HK-2 (cell line): ENCODE data around the gene PRELID1.
"Not testable (repeated sequence)": the region's sequence is repeated elsewhere in the genome, so short reads cannot be mapped to it uniquely, and the experiment has no call there.

Experiments
- DNase-seq: peaks from one replicate; pipeline ENCODE4 v3.0.0-alpha.2; 2018; ENCODE audit not compliant: unreplicated experiment

The PRELID1 gene

DNA sequence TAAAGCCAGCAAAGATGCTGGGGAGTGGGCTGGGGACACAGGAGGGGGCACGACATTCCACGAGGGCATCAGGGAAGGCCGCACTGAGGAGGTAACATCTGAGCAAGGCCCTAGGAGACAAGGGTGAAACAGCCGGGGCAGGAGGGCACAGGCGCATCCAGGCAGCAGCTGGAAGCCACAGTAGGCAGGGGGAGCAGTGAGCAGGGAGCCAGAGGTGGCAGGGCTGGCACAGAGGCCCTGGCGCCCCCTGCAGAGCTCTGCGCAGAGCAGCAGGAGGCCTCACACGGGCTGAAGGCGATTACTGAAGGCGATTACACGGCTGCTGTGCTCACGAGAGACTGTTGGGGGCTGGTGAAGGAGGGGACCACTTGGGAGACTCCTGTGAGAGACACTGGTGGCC, 32.5 kb downstream of the PRELID1 start:
- DNase-seq: peak; percentile 40

- DNase-seq: no peak
Observed at GRCh38 chr5:177336603-177337494, 33.2 kb downstream of the PRELID1 start.

GRCh38 chr5:177338251-177339106, 34.9 kb downstream of the PRELID1 start:
- no peak for DNase-seq

- no peak for DNase-seq
Observed at GRCh38 chr5:177339107-177339638, 35.6 kb downstream of the PRELID1 start.

DNA sequence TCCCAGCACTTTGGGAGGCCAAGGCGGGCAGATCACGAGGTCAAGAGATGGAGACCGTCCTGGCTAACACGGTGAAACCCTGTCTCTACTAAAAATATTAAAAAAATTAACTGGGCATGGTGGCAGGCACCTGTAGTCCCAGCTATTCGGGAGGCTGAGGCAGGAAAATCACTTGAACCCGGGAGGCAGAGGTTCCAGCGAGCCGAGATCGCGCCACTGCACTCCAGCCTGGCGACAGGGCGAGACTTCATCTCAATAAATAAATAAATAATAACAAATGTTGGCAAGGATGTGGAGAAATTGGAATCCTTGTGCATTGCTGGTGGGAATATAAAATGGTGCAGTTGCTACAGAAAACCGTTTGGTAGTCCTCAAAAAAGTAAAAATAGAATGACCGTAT, 39.4 kb downstream of the PRELID1 start:
- not testable (repeated sequence) for DNase-seq

DNA sequence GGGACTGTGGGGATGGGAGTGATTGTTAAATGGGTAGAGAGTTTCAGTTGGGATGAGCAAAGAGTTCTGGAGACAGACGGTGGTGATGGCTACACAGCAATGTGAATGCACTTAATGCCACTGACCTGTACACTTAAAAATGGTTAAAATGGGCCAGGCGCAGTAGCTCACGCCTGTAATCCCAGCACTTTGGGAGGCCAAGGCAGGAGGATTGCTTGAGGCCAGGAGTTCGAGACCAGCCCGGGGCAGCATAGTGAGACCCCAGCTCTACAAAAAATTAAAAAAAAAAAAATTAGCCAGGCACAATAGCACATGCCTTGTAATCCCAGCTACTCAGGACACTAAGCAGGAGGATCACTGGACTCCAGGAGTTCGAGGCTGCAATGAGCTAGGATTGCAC, 40.2 kb downstream of the PRELID1 start:
- DNase-seq: no peak

- DNase-seq: no peak
Observed at GRCh38 chr5:177344891-177345290, 41.3 kb downstream of the PRELID1 start.

- no peak for DNase-seq
Observed at GRCh38 chr5:177346820-177347219, 43.2 kb downstream of the PRELID1 start.

- DNase-seq: no peak
Observed at GRCh38 chr5:177347699-177348098, 44.1 kb downstream of the PRELID1 start.

DNA sequence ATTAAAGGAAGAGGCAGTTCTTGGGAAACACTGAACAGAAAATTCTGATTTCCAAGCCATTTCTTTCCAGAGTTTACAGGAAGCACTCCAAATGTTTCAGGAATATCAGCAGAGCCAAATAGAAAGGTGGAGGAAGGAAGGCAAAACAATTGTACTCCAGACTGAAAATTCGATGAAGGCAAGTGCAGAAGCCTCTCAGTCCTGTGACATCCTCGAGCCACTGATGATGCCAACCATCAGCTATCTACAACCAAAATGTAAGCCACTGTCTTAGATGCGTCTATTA, 45.7 kb downstream of the PRELID1 start:
- DNase-seq: no peak

DNA sequence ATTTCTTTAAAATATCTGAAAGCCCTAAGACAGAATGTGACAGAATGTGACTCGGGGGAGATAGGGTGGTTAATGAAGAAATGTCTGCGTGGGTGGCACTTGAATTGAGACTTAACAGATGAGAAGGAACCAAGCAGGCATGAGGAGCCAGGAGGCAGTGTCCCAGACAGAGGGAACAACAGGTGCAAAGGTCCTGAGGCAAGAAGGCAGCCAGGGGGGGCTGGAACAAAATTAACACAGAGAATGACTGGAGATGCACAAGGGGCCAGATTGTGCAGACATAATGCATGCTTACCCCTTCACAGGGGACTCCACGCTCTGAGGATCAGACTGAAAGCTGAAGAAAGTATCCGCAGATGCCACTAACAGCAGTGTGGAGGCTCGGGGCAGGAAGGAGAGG, 46.2 kb downstream of the PRELID1 start:
- no peak for DNase-seq

DNA sequence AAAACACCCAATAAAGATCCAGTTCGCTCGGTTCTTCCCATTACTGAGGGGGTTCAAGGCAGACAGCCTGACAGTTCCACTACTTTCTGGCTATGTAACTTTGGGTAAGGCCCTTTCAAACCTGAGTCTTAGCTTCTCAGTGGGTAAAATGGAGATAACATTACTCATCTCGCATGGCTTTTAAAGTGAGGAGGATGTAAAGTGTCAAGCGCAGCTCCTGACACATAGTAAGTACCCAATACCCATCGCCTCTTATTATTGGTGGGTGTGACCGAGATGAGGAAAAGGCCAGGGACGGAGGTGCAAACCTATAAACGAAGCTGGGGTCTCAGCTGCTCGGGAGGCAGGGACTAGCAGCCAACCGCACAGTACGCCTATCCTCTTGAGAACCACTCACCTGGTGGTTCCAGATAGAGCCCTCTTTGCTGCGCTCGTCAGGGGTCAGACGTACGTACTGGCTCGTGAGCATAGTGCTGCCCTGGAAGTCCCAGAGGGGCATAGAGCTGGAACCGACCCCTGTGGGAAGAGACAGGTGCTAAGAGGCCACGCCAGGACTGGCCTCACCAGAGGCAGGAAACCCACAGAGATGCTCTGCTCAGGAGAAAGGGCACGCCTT, 47.3 kb downstream of the PRELID1 start:
- no peak for DNase-seq

- DNase-seq: peak; percentile 89
Observed at GRCh38 chr5:177351392-177352329, 48.1 kb downstream of the PRELID1 start, which contains the start of gene LMAN2. TSS of gene LMAN2 (minus strand) at chr5:177351668. CDS start at chr5:177351647, 21 bp downstream.

DNA sequence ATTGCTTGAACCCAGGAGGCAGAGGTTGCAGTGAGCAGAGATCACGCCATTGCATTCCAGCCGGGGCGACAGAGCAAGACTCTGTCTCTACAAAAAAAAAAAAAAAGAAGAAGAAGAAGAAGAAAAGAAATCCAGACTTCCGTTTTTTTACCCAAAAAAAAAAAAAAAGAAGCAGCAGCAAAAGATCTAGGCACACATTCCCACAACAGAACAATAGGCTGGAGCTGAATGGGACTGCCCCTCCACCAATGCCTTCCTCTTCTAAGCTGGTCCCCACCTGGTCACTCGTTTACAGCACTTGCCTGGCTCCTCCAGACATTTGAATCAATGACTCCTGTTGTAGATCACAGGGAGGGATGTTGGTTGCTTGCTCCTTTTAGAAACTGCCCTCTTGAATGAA, 49.5 kb downstream of the PRELID1 start:
- DNase-seq: no peak

DNA sequence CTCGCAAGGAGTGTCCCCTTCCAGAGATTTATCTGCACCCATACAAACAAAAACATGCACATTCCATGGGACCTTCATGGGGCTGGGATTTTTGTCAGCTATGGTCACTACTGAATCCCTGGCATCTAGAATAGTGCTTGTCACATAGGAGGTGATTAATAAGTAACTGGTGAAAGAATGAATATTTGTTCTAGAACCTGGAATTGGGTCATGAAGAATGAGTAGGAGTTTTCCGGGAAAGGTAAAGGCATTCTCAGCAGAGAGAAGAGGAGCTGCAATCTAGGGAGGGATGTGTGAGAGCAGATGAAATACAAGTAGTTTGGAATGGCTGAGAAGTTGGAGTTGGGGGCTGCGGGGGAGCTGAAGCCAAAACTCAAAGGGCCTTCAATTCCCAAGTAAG, 50.7 kb downstream of the PRELID1 start:
- no peak for DNase-seq

DNA sequence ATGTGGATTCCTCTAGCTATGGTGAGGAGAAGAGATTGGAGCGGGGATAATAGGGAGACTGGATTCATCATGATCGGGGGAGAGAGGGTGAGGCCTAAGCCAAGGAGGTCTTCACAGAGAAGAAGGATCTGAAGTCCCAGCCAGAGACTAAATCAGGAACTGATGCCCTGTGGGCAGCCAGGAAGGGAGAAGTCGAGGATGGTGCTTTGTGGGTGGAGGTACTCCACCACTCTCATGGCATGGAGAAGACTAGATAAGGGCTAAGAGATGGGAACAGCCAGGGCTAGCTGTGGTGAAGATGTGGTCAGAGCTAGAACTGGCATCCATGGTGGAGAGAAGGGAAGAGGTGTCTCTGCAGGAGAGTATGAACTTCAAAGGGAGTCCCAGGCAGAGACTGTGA, 51.1 kb downstream of the PRELID1 start:
- DNase-seq: no peak

DNA sequence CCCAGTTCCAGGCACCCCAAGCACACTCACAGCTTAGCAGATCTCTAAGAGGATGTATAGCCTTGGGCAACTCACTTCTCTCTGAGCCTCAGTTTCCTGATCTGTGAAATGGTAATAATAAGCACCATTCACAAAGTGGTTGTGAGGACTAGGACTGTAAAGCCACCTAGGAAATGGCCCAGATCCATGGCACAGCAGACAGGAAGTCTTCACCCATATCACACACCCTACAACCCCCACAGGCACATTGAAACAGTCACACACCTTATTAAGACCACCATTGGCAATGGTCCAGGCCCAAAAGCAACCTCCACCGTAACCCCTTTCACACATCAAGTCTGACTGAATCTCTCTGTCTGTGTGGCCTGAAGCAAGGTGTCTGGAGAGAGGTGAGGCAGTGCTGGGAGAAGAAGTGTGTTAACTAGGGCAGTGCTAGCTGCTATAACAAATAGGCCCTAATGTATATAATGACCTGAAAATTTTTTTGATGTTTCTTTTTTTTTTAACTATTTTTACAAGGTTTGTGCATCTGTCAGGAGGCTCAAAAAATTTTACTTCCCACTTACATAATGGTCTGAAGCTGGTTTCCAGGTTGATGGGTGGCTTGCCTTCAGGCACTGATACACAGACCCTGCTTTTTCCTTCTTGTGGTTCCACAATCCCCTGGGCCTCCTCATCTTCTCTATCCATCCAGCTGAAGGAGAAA, 51.7 kb downstream of the PRELID1 start:
- DNase-seq: no peak

- DNase-seq: no peak
Observed at GRCh38 chr5:177355868-177356168, 52.2 kb downstream of the PRELID1 start.
